Testis (tissue), 2 donors: Measurements from ENCODE around the gene PLA2G7.

Experiments used
- POLR2A ChIP-seq: fragments of 450-650 bp; IDR thresholded peaks from one replicate; pipeline ENCODE4 v1.6.1; 2017; ENCODE audit warnings: antibody characterized with exemption, mild to moderate bottlenecking, moderate library complexity
- TF ChIP-seq, protein P1 (sequence below), 3 experiments: fragments of 450-650 bp in 2 of 3; fragments of 200-600 bp in 1 of 3; sonication (generic) in 1 of 3; IDR thresholded peaks; one replicate each; pipeline ENCODE4 v1.5.1; 2016 to 2019; ENCODE audit warnings: antibody characterized with exemption in 3 of 3, mild to moderate bottlenecking in 2 of 3, moderate library complexity in 1 of 3

DNA sequence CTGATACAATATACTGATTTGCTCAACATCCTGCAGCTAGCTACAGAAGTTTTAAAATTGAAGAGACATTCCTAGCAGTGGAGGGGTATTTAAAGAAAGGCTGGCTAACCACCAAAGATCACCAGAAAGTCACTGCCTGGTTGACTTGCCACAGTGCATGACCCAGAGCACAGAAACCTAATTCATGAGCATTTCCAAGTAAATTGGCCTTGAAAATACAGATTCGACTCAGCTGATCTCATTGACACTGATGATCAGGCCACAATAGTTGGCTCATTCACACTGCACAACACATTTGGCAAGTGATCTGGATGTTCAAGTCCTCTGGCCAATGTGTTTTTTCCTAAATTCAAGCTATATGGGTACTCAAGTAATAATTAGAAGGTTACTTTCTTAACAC is 60.8 kb downstream of the PLA2G7 start:
- no peak for TF ChIP-seq POLR2A
- TF ChIP-seq, protein P1, sequence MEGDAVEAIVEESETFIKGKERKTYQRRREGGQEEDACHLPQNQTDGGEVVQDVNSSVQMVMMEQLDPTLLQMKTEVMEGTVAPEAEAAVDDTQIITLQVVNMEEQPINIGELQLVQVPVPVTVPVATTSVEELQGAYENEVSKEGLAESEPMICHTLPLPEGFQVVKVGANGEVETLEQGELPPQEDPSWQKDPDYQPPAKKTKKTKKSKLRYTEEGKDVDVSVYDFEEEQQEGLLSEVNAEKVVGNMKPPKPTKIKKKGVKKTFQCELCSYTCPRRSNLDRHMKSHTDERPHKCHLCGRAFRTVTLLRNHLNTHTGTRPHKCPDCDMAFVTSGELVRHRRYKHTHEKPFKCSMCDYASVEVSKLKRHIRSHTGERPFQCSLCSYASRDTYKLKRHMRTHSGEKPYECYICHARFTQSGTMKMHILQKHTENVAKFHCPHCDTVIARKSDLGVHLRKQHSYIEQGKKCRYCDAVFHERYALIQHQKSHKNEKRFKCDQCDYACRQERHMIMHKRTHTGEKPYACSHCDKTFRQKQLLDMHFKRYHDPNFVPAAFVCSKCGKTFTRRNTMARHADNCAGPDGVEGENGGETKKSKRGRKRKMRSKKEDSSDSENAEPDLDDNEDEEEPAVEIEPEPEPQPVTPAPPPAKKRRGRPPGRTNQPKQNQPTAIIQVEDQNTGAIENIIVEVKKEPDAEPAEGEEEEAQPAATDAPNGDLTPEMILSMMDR (IDR thresholded peaks at IDR 0.05): no peak
